Neutrophil (primary cell): ENCODE results near the gene SPATA6L.

ENCODE experiments used
- H3K27ac ChIP-seq: fragments of 200-600 bp; sonication (generic); 2 replicates; pipeline ENCODE4 v1.5.1; 2016; ENCODE audit warnings: mild to moderate bottlenecking, moderate library complexity
- H3K27me3 ChIP-seq: fragments of 200-600 bp; sonication (generic); 2 replicates; pipeline ENCODE4 v1.6.0; 2016; ENCODE audit warnings: mild to moderate bottlenecking
- H3K36me3 ChIP-seq: fragments of 200-600 bp; sonication (generic); 2 replicates; pipeline ENCODE4 v1.5.1; 2017
- H3K4me1 ChIP-seq, 2 experiments: fragments of 200-600 bp in 1 of 2; sonication (generic) in 1 of 2; 1 replicate in 1 of 2; 2 replicates in 1 of 2; pipeline versions ENCODE4 v1.5.1 to v1.6.1; 2013 to 2016; ENCODE audit warnings: low read depth in 1 of 2, low read length in 1 of 2, mild to moderate bottlenecking in 1 of 2, moderate library complexity in 1 of 2; ENCODE audit not compliant: control insufficient read depth in 1 of 2, insufficient read depth in 1 of 2
- H3K4me3 ChIP-seq, 2 experiments: fragments of 200-600 bp in 1 of 2; sonication (generic) in 1 of 2; 1 replicate in 1 of 2; 2 replicates in 1 of 2; pipeline ENCODE4 v1.5.1; 2013 to 2016; ENCODE audit warnings: low read depth in 1 of 2, low read length in 1 of 2, mild to moderate bottlenecking in 1 of 2, moderate library complexity in 1 of 2
- H3K9me3 ChIP-seq: fragments of 200-600 bp; sonication (generic); 2 replicates; pipeline ENCODE4 v1.5.1; 2016
- TF ChIP-seq, protein P1 (sequence below): fragments of 200-600 bp; sonication (generic); IDR thresholded peaks from 2 replicates; pipeline ENCODE4 v1.5.1; 2016; ENCODE audit warnings: antibody characterized with exemption

The SPATA6L gene

DNA sequence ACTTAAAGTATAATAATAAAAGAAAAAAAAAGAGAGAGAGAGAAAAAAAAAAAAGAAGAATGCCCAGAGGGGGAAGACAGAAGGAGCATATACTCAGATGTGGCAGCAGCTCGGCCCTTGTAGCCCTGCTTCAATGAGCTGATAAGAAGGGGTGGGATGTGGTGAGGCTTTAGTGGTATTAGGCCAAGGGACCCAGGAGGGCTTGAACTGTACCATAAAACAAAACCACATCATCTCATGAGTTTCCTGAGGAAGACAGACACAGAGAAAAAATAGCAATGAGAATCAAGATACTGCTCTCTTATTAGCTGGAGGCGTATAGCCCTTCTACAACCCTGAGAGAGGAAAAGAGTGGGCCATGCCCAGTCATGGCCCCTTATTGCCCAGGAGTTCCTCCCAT lies 103.2 kb downstream of the SPATA6L start:
- no peaks in the 10 kb centered on the region for H3K4me1 ChIP-seq
- no peak overlapping the region for H3K27ac ChIP-seq
- no peaks in the 10 kb centered on the region for H3K36me3 ChIP-seq
- no peaks in the 10 kb centered on the region for H3K9me3 ChIP-seq
- H3K27me3 ChIP-seq: peaks cover 6% of the 10 kb centered on the region
- TF ChIP-seq, protein P1, sequence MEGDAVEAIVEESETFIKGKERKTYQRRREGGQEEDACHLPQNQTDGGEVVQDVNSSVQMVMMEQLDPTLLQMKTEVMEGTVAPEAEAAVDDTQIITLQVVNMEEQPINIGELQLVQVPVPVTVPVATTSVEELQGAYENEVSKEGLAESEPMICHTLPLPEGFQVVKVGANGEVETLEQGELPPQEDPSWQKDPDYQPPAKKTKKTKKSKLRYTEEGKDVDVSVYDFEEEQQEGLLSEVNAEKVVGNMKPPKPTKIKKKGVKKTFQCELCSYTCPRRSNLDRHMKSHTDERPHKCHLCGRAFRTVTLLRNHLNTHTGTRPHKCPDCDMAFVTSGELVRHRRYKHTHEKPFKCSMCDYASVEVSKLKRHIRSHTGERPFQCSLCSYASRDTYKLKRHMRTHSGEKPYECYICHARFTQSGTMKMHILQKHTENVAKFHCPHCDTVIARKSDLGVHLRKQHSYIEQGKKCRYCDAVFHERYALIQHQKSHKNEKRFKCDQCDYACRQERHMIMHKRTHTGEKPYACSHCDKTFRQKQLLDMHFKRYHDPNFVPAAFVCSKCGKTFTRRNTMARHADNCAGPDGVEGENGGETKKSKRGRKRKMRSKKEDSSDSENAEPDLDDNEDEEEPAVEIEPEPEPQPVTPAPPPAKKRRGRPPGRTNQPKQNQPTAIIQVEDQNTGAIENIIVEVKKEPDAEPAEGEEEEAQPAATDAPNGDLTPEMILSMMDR: no peak
- H3K4me3 ChIP-seq: no peak overlapping the region

DNA sequence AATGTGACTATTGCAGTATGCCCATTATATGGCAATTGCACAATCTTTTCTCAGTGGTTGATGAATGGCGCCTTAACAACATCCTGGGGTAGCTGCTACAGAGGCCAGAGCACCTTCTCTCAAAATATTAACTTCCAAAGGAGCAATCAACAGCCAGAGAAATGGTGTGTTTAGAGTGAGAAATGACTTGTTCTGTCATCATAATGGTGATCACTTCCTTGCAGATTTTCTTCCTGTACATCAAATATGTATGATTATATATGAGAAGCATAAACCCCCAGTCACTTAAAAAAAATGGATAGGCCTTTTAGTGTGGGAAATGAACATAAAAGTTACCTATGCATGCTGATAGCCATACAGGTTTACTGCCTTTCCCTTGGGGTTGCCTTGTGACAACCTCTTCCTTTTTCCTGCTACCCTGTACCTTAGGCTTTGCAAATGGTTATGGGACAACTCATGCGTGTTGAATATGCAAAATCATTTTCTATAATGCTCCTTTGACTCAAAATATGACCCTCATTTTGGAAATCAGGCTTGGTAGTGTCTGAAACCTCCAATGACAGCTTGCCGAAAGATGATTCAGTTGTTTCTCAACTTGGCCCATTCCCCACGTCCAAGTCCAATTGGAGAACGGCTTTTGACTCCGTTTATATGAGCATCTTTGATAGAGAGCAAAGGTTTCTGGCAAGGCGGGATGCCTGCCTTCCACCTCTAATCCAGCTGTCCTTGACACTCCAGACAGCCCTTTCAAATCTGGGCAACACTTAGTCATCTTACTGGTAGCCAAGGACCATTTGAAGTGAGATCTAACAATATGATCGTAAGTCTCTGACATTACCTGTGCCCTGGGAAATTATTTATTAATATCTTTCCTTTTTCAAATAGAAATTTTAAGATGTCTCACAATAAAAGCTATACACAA lies 106.8 kb downstream of the SPATA6L start:
- Histone ChIP-seq H3K36me3 (no peaks in the 10 kb centered on the region), H3K27me3 (peaks cover 6% of the 10 kb centered on the region), H3K27ac (no peak overlapping the region), H3K4me1 (no peaks in the 10 kb centered on the region), H3K4me3 (no peak overlapping the region), H3K9me3 (no peaks in the 10 kb centered on the region)
- TF ChIP-seq, protein P1: no peak

DNA sequence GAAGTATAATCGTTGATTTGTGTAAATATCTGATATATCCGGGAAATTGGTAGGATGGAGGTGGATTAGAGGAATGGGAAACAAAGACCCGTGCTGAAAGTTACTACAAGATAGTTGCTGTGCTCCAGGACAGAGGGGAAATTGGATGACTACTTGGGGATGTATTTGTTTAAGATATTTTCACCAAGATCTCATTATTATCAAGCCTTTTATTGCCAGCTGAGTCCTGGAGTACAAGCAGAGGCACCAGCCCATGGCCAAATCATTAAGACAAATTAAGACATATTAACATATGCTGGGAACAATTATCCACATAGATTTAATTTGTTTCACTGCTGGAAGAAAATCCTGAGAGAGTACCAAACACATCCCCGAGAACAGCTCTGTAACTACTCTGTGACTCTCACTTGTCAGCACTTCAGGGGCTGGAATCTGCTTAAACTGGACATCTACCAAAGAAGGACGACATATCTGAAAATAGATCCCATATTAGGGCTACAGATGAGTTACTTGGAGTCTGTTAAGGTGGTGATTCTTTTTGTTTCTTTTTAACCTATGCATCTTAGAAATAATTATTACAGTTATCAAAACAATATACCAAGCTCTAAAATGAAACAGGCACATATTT lies 107.8 kb downstream of the SPATA6L start:
- no peak overlapping the region for H3K4me3 ChIP-seq
- peaks cover 6% of the 10 kb centered on the region for H3K27me3 ChIP-seq
- no peak overlapping the region for H3K27ac ChIP-seq
- TF ChIP-seq, protein P1: no peak
- H3K4me1 ChIP-seq: no peaks in the 10 kb centered on the region
- no peaks in the 10 kb centered on the region for H3K9me3 ChIP-seq
- H3K36me3 ChIP-seq: no peaks in the 10 kb centered on the region

DNA sequence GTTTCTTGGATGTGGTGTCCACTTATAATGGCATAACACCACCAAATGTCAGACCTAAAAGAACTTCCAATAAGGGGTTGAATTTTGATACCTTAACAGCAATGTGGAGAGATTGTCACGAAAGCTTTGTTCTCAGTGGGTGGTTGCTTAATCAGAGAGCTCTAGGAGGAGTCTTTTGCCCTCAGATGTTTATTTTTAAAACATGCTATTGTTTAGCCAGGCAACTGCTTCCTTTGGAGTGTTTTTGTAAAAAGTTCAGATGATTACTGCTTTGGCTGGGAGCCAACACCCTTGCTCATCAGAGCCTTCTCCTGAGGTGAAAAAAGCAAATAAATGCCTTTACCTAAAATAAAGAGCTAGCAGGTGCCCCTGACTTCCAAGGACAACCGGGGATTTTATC lies 111.0 kb downstream of the SPATA6L start:
- Histone ChIP-seq H3K9me3 (no peaks in the 10 kb centered on the region), H3K36me3 (no peaks in the 10 kb centered on the region), H3K27ac (no peak overlapping the region), H3K27me3 (peaks cover 8% of the 10 kb centered on the region), H3K4me1 (no peaks in the 10 kb centered on the region), H3K4me3 (no peak overlapping the region)
- TF ChIP-seq, protein P1: no peak

DNA sequence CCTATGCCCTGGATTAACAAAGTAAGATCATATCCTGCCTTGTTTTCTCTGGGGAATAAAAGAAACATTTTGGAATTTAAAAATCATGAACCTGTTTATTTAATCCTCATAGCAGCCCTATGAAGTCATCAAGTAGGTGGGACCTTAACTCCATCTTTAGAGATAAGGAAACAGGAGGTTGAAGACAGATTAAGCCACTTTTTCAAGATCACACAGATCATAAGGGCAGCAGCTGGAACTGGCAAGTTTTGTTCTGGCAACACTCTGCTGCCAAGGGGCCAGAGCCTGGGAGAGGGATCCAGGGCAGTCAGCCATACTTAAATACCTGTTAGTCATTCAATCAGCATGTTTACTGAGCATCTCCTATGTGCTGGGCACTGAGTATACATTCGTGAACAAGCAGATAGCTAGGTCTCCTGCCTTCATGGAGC lies 112.3 kb downstream of the SPATA6L start:
- TF ChIP-seq, protein P1: no peak
- H3K4me1 ChIP-seq: no peaks in the 10 kb centered on the region
- H3K27ac ChIP-seq: no peak overlapping the region
- H3K36me3 ChIP-seq: no peaks in the 10 kb centered on the region
- H3K27me3 ChIP-seq: peaks cover 8% of the 10 kb centered on the region
- no peak overlapping the region for H3K4me3 ChIP-seq
- H3K9me3 ChIP-seq: no peaks in the 10 kb centered on the region
